HG02623 (cell line): ENCODE results near the gene MAGOH.
"Not testable (repeated sequence)": the region's sequence is repeated elsewhere in the genome, so short reads cannot be mapped to it uniquely, and the experiment has no call there.

Experiments
- ATAC-seq: cut with Tn5 transposase; IDR thresholded peaks from one replicate; pipeline ENCODE4 v1.9.1; 2021; ENCODE audit warnings: moderate library complexity; ENCODE audit not compliant: unreplicated experiment

MAGOH gene

GRCh38 chr1:53238197-53239155, at the start of gene MAGOH:
Gene MAGOH, minus strand, starts transcription at chr1:53238518. Its CDS starts 70 bp downstream, at chr1:53238448.
- peak; percentile 97 for ATAC-seq

- no peak for ATAC-seq
These were observed 48.6 kb upstream of the MAGOH start for GRCh38 chr1:53286955-53287354.

GRCh38 chr1:53285969-53286760, 47.8 kb upstream of the MAGOH start:
- no peak for ATAC-seq

- ATAC-seq, result no peak
These were observed 47.2 kb upstream of the MAGOH start for GRCh38 chr1:53285546-53285945.

GRCh38 chr1:53284224-53285020, 46.1 kb upstream of the MAGOH start:
- no peak for ATAC-seq

GRCh38 chr1:53283156-53283555, 44.8 kb upstream of the MAGOH start:
- not testable (repeated sequence) for ATAC-seq

- ATAC-seq, result no peak
These were observed 42.8 kb upstream of the MAGOH start for GRCh38 chr1:53281133-53281532.

GRCh38 chr1:53280496-53280895, 42.2 kb upstream of the MAGOH start:
- ATAC-seq, result no peak

- ATAC-seq, result no peak
These were observed 41.2 kb upstream of the MAGOH start for GRCh38 chr1:53279296-53280200.

- no peak for ATAC-seq
These were observed 40.0 kb upstream of the MAGOH start for GRCh38 chr1:53278298-53278725.

- ATAC-seq, result no peak
These were observed 39.0 kb upstream of the MAGOH start for GRCh38 chr1:53277326-53277725.

GRCh38 chr1:53276902-53277281, 38.6 kb upstream of the MAGOH start:
- no peak for ATAC-seq

- no peak for ATAC-seq
These were observed 38.0 kb upstream of the MAGOH start for GRCh38 chr1:53276153-53276901.

- ATAC-seq, result no peak
These were observed 37.2 kb upstream of the MAGOH start for GRCh38 chr1:53275566-53275965.

- no peak for ATAC-seq
These were observed 36.3 kb upstream of the MAGOH start for GRCh38 chr1:53274541-53275185.

- no peak for ATAC-seq
These were observed 35.7 kb upstream of the MAGOH start for GRCh38 chr1:53274026-53274425.

- no peak for ATAC-seq
These were observed 35.2 kb upstream of the MAGOH start for GRCh38 chr1:53273526-53273925.

GRCh38 chr1:53272349-53272748, 34.0 kb upstream of the MAGOH start:
- no peak for ATAC-seq
